ENCODE results near the gene SIGLEC8. TPM values are rescaled to one million over a fixed set of nuclear protein-coding genes. Genes with fewer than 3 reads are reported as not detected.

SIGLEC8 gene
- total and polyA plus RNA-seq, 8 donors = 0.04 to 0.99 (median 0.47) TPM; not detected in 4

DNA sequence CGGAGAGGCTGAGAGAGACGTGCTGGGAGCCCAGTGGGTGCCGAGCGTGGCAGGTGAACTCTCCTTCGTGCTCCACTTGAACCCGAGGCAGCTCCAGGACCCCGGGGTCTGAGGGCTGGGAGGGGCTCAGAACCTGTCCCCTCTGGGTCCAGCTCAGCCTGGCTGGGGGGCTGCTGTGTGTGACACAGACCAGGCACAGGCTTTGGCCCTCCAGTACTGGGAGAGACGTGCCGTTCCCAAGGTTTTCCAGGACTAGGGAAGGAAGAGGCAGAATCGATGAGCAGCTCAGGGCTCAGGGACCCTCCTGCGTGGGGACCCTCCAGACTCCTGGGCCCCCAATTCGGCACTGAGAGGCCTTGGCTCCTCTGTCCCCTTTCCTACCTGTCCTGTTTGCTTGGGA is 43.1 kb downstream of the SIGLEC8 start:
- no peak overlapping the region for H3K27ac ChIP-seq
- peaks cover 0 to 29% of the 10 kb centered on the region in 2 donors for H3K36me3 ChIP-seq
- peaks cover 0 to 57% of the 10 kb centered on the region in 2 donors for H3K4me1 ChIP-seq
- H3K27me3 ChIP-seq = peaks cover 0 to 42% of the 10 kb centered on the region in 2 donors
- no peak for DNase-seq
- H3K9me3 ChIP-seq = no peaks in the 10 kb centered on the region
- TF ChIP-seq, protein P1, sequence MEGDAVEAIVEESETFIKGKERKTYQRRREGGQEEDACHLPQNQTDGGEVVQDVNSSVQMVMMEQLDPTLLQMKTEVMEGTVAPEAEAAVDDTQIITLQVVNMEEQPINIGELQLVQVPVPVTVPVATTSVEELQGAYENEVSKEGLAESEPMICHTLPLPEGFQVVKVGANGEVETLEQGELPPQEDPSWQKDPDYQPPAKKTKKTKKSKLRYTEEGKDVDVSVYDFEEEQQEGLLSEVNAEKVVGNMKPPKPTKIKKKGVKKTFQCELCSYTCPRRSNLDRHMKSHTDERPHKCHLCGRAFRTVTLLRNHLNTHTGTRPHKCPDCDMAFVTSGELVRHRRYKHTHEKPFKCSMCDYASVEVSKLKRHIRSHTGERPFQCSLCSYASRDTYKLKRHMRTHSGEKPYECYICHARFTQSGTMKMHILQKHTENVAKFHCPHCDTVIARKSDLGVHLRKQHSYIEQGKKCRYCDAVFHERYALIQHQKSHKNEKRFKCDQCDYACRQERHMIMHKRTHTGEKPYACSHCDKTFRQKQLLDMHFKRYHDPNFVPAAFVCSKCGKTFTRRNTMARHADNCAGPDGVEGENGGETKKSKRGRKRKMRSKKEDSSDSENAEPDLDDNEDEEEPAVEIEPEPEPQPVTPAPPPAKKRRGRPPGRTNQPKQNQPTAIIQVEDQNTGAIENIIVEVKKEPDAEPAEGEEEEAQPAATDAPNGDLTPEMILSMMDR (IDR thresholded peaks at IDR 0.05) = no peak
- intact Hi-C loops (cut with DNase I) = no loop called here
- ATAC-seq = no peak
- H3K4me3 ChIP-seq = peak overlapping the region in 1 of 2 donors; percentile 48

DNA sequence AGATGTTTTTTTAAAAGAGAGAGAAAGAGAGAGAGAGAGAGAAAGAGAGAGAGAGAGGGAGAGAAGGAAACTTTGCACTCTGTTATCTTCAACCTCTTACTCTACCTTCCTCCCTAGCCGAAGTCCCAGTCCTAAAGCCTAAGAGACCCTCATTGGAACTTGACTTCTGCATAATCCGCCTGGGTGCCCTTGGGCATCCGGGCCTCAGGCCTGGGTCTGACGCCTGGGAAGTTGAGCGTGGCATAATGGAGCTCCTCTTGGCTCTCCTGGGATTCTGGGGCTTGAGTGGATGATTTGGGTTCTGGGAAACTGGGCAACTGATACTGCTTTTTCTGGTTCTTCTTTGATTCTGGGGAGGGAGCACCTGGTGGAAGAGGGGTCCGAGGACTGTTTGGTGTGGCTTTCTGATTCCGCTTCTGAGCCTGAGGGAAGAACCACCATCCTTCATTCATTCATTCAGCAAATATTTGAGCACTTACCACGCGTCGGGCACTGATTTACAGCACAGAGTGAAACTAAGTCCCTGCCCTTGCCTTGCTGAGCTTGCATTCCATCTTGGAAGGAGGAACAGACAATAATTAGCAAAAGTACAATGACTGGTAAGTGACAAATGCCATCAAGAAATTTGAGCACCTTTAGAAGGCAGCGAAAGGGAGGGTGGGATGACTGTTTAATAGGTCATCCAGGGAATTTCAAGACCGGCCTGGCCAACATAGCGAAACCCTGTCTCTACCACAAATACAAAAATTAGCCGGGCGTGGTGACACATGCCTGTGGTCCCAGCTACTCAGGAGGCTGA is 47.1 kb downstream of the SIGLEC8 start:
- Histone ChIP-seq H3K9me3 (no peaks in the 10 kb centered on the region), H3K36me3 (peaks cover 0 to 29% of the 10 kb centered on the region in 2 donors), H3K27ac (no peak overlapping the region), H3K27me3 (peaks cover 0 to 20% of the 10 kb centered on the region in 2 donors), H3K4me3 (no peak overlapping the region), H3K4me1 (peaks cover 0 to 58% of the 10 kb centered on the region in 2 donors)
- TF ChIP-seq, protein P1 (IDR thresholded peaks at IDR 0.05) = no peak
- DNase-seq (no peak), ATAC-seq (no peak)
- intact Hi-C loops (cut with DNase I) = no loop called here

DNA sequence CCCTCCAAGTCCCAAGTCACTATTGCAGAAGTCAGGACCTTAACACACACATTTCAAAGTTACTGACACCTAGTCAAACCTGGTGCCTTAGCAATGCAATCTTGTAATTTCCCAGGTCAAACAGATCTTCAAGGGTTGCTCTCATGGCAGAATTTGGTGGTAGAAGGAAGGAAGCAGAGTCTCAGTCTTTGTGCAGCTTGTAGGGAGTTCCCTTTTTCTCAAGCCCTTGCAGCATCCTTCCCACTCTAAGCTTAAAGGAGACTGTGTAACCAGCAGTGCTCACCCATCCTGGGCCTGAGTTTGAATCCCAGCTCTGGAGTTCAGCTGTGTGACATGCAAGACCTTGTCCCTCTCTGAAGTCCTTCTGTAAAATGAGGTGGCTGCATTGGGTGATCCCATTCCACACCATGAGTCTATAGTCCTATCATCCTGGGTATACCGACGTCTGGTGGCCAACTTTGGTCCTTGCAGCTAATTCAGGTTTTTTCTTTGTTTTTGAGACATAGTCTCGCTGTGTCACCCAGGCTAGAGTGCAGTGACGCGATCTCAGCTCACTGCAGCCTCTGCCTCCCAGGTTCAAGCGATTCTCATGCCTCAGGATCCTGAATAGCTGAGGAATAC is 50.6 kb downstream of the SIGLEC8 start:
- peak overlapping the region in 1 of 2 donors; percentile 88 for H3K27ac ChIP-seq
- ATAC-seq (peak; percentile 77), DNase-seq (peak in 1 of 4 donors; percentile 21)

DNA sequence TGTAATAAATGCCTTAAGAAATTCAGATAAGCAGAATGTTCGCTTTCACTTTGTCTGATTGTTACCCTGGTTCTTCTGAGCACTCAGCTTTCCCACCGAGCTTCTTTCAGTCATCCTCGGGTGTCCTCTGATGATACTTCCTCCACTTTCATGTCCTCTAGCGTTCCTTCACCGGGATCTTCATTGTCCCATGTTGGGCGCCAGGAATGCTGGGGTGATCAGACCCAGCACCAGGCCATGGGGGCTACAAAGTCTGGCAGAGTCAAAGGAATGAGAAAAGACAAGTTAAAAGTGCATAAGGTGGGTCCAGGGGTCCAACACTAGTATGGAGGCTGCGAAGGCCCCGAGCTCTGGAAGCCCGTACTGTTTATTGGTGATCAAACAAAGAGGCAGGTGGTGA is 56.1 kb downstream of the SIGLEC8 start:
- Histone ChIP-seq H3K27me3 (no peaks in the 10 kb centered on the region), H3K4me1 (peaks cover 0 to 21% of the 10 kb centered on the region in 2 donors), H3K9me3 (peaks cover 0 to 18% of the 10 kb centered on the region in 2 donors), H3K4me3 (no peak overlapping the region), H3K36me3 (no peaks in the 10 kb centered on the region), H3K27ac (no peak overlapping the region)
- intact Hi-C loops (cut with DNase I) = no loop called here
- DNase-seq (no peak), ATAC-seq (no peak)
- TF ChIP-seq, protein P1 (IDR thresholded peaks at IDR 0.05) = no peak

More for the DNA sequence above, 50.6 kb downstream of the SIGLEC8 start:
- intact Hi-C loops (cut with DNase I) = no loop called here
- TF ChIP-seq, protein P1 (IDR thresholded peaks at IDR 0.05) = no peak
- H3K4me3 ChIP-seq = no peak overlapping the region
- peaks cover 0 to 6% of the 10 kb centered on the region in 2 donors for H3K9me3 ChIP-seq
- H3K4me1 ChIP-seq = peaks cover 0 to 44% of the 10 kb centered on the region in 2 donors
- no peaks in the 10 kb centered on the region for H3K27me3 ChIP-seq
- peaks cover 0 to 6% of the 10 kb centered on the region in 2 donors for H3K36me3 ChIP-seq

Other genes starting within 250 kb of the SIGLEC8 start
- 10 to 100 TPM; 15.7 to 26.4 TPM for gene CD33, start 233.4 kb downstream of the SIGLEC8 start, total RNA-seq
- gene CD33, start 233.4 kb downstream of the SIGLEC8 start, polyA plus RNA-seq (ENCODE audit: insufficient read length in 6 of 6) = 1 to 10 TPM; 3.3 to 4.5 (median 4.1) TPM
- not detected for gene SIGLECL1, start 207.4 kb downstream of the SIGLEC8 start, total RNA-seq
- not detected for gene SIGLECL1, start 207.4 kb downstream of the SIGLEC8 start, polyA plus RNA-seq (ENCODE audit: insufficient read length in 6 of 6)
- gene IGLON5, start 146.8 kb downstream of the SIGLEC8 start, total RNA-seq = not detected
- 1 to 10 TPM; 1.0 to 4.1 (median 2.3) TPM for gene IGLON5, start 146.8 kb downstream of the SIGLEC8 start, polyA plus RNA-seq (ENCODE audit: insufficient read length in 6 of 6)
- gene VSIG10L, start 116.3 kb downstream of the SIGLEC8 start, total RNA-seq = 1 to 10 TPM; 3.5 to 4.1 TPM
- 1 to 10 TPM; 3.5 to 5.2 (median 3.7) TPM for gene VSIG10L, start 116.3 kb downstream of the SIGLEC8 start, polyA plus RNA-seq (ENCODE audit: insufficient read length in 6 of 6)
- 10 to 100 TPM; 72.4 to 89.6 TPM for gene ETFB, start 92.1 kb downstream of the SIGLEC8 start, total RNA-seq
- 10 to 100 TPM; 41.5 to 51.1 (median 45.9) TPM for gene ETFB, start 92.1 kb downstream of the SIGLEC8 start, polyA plus RNA-seq (ENCODE audit: insufficient read length in 6 of 6)
- gene CLDND2, start 89.5 kb downstream of the SIGLEC8 start, total RNA-seq = 1 to 10 TPM; 1.4 to 1.6 TPM
- gene CLDND2, start 89.5 kb downstream of the SIGLEC8 start, polyA plus RNA-seq (ENCODE audit: insufficient read length in 6 of 6) = 1 to 10 TPM in 5 of 6 donors, under 1 TPM in 1; 0.92 to 1.9 (median 1.4) TPM
- gene NKG7, start 85.8 kb downstream of the SIGLEC8 start, total RNA-seq = 10 to 100 TPM; 15.2 to 50.1 TPM
- 1 to 10 TPM; 2.8 to 7.6 (median 5.2) TPM for gene NKG7, start 85.8 kb downstream of the SIGLEC8 start, polyA plus RNA-seq (ENCODE audit: insufficient read length in 6 of 6)
- gene LIM2, start 70.5 kb downstream of the SIGLEC8 start, total RNA-seq = not detected
- gene LIM2, start 70.5 kb downstream of the SIGLEC8 start, polyA plus RNA-seq (ENCODE audit: insufficient read length in 6 of 6) = not detected
- under 1 TPM in 1 of 2 donors, not detected in 1; 0.29 TPM for gene C19orf84, start 67.9 kb downstream of the SIGLEC8 start, total RNA-seq
- under 1 TPM in 3 of 6 donors, not detected in 3; 0.25 to 0.34 (median 0.29) TPM for gene C19orf84, start 67.9 kb downstream of the SIGLEC8 start, polyA plus RNA-seq (ENCODE audit: insufficient read length in 6 of 6)
- 100 to 1,000 TPM in 1 of 2 donors, 1 to 10 TPM in 1; 5.2 to 119 TPM for gene SIGLEC10, start 40.8 kb downstream of the SIGLEC8 start, total RNA-seq
- gene SIGLEC10, start 40.8 kb downstream of the SIGLEC8 start, polyA plus RNA-seq (ENCODE audit: insufficient read length in 6 of 6) = 1 to 10 TPM; 1.3 to 2.1 (median 1.5) TPM
- gene CEACAM18, start 20.1 kb upstream of the SIGLEC8 start, total RNA-seq = not detected
- gene CEACAM18, start 20.1 kb upstream of the SIGLEC8 start, polyA plus RNA-seq (ENCODE audit: insufficient read length in 6 of 6) = not detected
- 1 to 10 TPM; 1.3 to 1.9 TPM for gene SIGLEC12, start 43.3 kb upstream of the SIGLEC8 start, total RNA-seq
- gene SIGLEC12, start 43.3 kb upstream of the SIGLEC8 start, polyA plus RNA-seq (ENCODE audit: insufficient read length in 6 of 6) = under 1 TPM in 3 of 6 donors, not detected in 3; 0.10 to 0.39 (median 0.34) TPM
- gene SIGLEC6, start 73.2 kb upstream of the SIGLEC8 start, total RNA-seq = 1 to 10 TPM; 1.0 to 3.2 TPM
- under 1 TPM in 5 of 6 donors, not detected in 1; 0.10 to 0.42 (median 0.24) TPM for gene SIGLEC6, start 73.2 kb upstream of the SIGLEC8 start, polyA plus RNA-seq (ENCODE audit: insufficient read length in 6 of 6)
- 10 to 100 TPM in 1 of 2 donors, 1 to 10 TPM in 1; 9.4 to 13.3 TPM for gene ZNF175, start 112.8 kb upstream of the SIGLEC8 start, total RNA-seq
- 10 to 100 TPM; 16.4 to 22.1 (median 18.1) TPM for gene ZNF175, start 112.8 kb upstream of the SIGLEC8 start, polyA plus RNA-seq (ENCODE audit: insufficient read length in 6 of 6)
- gene SIGLEC5, start 171.9 kb upstream of the SIGLEC8 start, total RNA-seq = 10 to 100 TPM in 1 of 2 donors, not detected in 1; 11.0 TPM
- under 1 TPM in 4 of 6 donors, not detected in 2; 0.50 to 0.56 (median 0.53) TPM for gene SIGLEC5, start 171.9 kb upstream of the SIGLEC8 start, polyA plus RNA-seq (ENCODE audit: insufficient read length in 6 of 6)
- 10 to 100 TPM; 13.4 to 59.9 TPM for gene SIGLEC14, start 188.4 kb upstream of the SIGLEC8 start, total RNA-seq
- gene SIGLEC14, start 188.4 kb upstream of the SIGLEC8 start, polyA plus RNA-seq (ENCODE audit: insufficient read length in 6 of 6) = 1 to 10 TPM in 4 of 6 donors, under 1 TPM in 2; 0.50 to 2.3 (median 1.7) TPM
- gene SPACA6, start 234.9 kb upstream of the SIGLEC8 start, total RNA-seq = 10 to 100 TPM; 15.9 to 27.3 TPM
- gene SPACA6, start 234.9 kb upstream of the SIGLEC8 start, polyA plus RNA-seq (ENCODE audit: insufficient read length in 6 of 6) = 10 to 100 TPM; 13.5 to 24.9 (median 20.1) TPM

All from left lung (tissue), 10 donors.